Esophagus mucosa (tissue), 1 donor: Measurements from ENCODE around the gene ALDH3A2. TPM values are rescaled to one million over a fixed set of nuclear protein-coding genes. Genes with fewer than 3 reads are reported as not detected.
A peak's percentile ranks its signal among the peaks of the same experiment; 100 is the strongest.
"Not testable (repeated sequence)": the region's sequence is repeated elsewhere in the genome, so short reads cannot be mapped to it uniquely, and the experiment has no call there.

Experiments used
- ATAC-seq: fragments of 200-7000 bp; cut with Tn5 transposase; one replicate; pipeline ENCODE4 v1.9.1; 2020
- total RNA-seq: library from RNA; stranded (reverse); gene quantifications from one replicate; pipeline ENCODE4 v1.2.4, GENCODE V29; 2023
- donor health status: DM: yes; HTN: yes; CAD: no.

The ALDH3A2 gene
- total RNA-seq, 1 donor from 2014 or later: 98.6 TPM

DNA sequence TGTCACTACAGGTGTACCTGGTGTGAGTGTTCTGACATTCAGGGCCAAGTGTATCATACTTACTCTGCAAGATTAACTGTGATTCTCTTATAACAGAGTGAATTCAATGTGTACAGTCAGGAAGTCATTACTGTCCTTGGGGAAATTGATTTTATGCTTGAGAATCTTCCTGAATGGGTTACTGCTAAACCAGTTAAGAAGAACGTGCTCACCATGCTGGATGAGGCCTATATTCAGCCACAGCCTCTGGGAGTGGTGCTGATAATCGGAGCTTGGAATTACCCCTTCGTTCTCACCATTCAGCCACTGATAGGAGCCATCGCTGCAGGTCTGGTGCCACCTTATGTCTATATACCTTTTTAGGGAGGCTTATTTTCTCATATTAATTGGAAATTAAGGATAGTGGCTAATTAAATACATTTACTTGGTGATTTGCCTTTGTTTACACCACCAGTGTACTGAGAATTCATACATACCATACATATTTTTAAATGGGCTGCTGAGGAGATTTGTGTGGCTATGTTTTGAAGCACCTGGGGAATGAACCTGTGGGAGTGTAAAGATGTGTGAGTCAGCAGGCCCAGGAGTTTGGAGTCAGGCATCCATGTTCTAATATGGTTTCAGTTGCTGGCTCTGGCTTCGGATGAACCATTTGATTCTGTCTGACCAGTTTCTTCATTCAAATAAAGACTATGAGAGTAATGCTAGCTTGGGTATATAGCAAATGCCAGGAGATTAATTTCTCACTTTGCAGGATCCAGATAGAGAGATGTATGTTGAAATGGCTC is 3.1 kb downstream of the ALDH3A2 start:
- peak; percentile 4 for ATAC-seq

DNA sequence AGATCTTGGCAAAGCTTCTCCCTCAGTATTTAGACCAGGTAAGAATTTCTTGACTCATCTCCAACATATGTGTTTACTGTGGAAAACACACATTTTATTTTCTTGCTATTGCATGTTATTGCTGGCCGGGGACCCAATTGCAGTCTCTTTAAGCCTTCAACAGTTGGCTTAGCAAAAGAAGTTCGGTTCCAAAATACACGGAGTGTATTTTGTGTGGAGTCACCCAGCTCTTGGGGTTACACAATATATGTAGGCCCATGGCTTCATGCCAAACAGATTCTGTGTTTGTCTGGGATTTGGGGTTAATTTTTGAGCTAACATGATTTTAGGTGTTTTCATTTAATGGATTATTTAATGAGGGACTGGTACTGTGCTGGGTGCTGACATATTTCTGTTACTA is 4.0 kb downstream of the ALDH3A2 start:
- ATAC-seq: no peak

DNA sequence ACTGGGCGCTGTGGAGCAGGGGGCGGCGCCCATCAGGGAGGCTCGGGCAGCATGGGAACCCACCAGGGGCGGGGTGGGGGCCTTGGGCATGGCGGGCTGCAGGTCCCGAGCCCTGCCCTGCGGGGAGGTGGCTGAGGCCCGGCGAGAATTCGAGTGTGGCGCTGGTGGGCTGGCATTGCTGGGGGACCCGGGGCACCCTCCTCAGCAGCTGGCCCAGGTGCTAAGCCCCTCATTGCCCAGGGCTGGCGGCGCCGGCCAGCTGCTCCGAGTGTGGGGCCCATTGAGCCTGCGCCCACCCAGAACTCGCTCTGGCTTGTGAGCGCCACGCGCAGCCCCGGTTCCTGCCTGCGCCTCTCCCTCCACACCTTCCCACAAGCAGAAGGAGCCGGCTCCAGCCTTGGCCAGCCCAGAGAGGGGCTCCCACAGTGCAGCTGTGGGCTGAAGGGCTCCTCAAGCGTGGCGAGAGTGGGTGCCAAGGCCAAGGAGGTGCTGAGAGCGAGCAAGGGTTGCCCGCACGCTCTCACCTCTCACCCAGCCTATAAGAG is 5.9 kb downstream of the ALDH3A2 start:
- ATAC-seq: no peak

DNA sequence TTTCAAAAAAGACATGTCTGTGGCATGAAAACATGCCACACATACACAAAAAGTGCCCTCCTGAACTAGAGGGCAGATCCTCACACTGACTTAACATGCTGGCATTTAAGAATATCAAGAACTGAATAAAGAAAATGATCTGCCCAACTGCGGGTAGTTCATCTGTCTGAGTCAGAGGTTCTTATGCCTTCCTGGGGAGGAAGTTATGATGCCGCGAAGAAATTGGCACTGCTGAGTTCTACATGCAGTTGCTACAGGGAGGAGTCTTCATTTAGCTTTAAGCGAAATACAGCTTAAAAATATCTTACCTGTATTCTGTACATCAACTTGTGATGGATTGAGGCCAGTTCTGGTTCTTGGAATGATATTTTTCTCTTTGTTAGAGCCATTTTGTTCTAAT is 6.3 kb downstream of the ALDH3A2 start:
- ATAC-seq: peak; percentile 11

DNA sequence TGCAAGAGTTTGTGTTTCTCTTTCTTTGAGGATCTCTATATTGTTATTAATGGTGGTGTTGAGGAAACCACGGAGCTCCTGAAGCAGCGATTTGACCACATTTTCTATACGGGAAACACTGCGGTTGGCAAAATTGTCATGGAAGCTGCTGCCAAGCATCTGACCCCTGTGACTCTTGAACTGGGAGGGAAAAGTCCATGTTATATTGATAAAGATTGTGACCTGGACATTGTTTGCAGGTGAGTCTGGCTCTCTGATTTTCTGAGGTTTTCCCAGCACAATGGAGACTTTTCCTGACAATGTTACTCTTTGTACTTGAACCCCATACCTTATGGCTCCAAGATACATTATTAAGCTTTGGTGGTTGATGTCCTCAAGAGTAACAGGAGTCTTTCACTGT is 7.8 kb downstream of the ALDH3A2 start:
- ATAC-seq: no peak

DNA sequence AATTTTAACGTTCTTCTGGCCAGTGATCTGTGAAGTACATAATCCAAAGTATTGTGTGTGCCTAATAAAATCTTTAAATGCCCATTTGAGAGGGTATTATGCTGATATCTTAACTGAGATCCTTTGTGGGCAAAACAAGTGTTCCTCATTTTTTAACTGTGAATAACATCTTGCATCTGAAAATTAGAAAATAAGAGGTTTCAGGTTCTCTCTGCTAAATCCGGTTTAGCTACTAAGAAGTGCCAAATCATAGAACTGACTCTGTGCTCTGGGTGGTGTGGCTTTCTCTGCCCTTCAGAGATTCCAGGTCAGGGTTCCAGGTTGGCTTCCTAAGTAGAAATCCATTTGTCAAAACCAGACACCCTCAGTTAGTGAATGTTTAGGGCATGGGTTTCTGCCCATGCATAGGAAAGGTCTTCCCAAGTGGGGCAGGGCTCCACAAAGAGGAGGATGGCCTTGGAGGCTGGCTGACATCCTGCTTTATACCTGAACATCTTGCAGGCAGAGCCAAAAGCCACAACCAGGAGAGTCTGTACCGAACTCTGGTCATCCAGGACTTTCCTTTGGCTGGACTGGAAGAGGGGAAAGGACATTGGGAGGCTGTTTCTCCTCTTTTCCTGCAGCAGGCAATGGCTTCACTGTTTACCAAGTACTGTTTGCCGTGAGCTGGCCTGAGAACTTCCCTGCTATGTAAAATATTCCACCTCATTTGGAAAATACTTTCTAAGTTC is 8.5 kb downstream of the ALDH3A2 start:
- no peak for ATAC-seq

DNA sequence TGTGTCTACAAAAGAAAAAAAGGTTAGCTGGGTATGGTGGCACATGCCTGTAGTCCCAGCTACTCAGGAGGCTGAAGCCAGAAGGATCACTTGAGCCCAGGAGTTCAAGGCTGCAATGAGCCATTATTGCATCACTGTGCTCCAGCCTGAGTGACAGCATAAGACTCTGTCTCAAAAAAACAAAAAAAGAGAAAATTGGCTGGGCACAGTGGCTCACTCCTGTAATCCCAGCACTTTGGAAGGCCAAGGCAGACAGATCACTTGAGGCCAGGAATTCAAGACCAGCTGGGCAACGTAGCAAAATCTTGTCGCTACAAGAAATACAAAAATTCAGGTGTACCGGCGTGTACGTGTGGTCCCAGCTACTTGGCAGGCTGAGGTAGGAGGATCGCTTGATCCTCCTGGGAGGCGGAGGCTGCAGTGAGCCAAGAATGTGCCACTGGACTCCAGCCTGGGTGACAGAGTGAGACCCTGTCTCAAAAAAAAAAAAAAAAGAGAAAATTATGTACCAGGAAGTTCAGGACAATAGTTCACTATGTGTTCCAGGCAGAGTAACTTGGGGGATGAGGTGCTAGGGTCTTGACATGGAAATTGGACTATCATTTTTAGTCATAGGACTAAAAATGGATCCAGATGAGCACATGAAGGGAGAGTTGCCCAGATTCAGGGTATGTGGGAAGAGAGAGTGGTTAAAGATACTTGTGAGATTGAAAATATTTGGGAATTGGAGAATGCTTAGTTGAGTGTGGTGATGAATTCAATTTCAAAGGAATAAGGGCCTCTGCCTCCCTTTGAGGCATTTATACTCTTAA is 11.0 kb downstream of the ALDH3A2 start:
- ATAC-seq: peak; percentile 62

DNA sequence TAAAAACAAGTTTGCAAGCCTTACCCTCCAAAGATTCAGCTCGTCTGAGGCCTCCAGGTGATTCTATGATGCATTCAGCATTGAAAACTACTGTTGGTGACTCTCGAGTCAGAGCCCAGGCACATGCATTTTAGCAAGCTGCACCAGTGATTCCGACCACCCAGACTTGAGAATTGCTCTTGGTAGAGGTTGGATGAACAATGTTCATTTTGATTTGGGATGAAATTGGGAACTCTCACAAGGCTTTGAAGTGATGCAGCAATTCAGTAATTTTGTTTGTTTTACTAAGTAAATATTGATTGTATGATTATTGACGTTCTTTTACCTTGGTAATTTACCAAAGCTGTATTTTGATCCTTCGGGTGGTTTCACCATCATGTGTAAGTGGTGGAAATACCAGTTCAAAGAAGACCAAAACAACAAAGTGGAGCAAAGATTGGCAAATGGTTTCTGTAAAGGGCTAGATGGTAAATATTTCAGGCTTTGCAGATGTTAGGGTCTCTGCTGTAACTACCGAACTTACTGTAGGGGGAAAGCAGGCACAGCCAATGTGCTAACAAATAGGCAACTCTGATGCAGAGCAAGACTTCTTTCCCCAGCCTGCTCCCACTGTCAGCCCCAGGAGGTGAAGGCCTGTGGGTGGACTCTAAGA is 11.8 kb downstream of the ALDH3A2 start:
- ATAC-seq: no peak

DNA sequence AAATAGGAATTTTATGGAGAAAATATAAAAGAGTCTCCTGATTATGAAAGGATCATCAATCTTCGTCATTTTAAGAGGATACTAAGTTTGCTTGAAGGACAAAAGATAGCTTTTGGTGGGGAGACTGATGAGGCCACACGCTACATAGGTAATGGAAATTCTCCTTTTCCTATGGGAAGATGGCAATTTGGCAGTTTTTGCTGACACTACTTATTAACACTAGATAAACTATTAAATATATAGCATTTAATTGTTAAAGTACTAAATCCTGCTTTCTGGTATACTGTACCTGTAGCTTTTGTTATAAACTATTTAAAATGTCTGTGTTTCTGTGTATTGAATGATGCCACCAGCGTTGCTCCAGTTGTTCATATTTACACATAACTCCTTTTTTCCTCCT is 12.6 kb downstream of the ALDH3A2 start:
- ATAC-seq: no peak

DNA sequence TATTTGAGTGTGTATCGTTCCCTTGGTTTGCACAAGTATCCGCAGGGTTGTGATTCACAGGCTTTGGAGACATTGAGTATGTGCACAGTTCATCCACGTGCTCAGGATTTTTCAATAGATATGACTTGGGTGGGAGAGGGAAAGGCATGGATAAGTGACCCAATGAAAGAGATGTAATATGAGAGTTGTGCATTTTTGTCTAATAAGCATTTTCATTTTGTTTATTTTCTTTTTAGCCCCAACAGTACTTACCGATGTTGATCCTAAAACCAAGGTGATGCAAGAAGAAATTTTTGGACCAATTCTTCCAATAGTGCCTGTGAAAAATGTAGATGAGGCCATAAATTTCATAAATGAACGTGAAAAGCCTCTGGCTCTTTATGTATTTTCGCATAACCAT is 14.5 kb downstream of the ALDH3A2 start:
- ATAC-seq: no peak

DNA sequence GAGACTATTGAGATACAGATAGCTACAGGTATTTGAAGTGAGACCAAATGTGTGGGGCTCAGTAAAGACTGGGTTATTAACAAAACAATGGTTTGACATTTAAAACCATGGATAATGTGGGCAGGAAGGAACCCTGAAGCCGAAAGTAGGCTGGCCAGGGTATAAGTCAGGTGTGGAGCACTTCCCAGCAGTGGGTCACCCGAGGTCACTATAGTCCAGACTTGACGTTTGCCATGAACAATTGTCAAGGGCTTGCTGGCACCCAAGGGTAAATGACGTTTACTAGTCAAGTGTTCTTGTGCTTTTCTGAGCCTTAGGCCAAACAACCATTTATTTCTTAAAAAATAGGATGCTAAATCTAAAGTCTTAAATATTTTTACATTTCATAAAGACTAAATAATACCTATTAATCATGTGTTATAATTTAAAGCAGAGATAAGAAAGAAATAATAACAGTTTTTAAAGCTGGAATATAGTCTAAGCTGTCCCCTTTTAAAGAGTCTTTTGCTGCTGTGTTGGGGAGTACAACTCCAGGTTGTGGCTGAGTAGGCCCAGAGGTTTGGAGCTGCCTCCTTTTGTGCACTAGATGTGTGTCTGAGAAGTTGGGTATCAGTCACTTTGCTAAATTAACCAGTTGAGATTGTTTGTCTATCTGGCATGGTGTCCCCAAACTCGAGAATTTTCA is 15.7 kb downstream of the ALDH3A2 start:
- no peak for ATAC-seq

DNA sequence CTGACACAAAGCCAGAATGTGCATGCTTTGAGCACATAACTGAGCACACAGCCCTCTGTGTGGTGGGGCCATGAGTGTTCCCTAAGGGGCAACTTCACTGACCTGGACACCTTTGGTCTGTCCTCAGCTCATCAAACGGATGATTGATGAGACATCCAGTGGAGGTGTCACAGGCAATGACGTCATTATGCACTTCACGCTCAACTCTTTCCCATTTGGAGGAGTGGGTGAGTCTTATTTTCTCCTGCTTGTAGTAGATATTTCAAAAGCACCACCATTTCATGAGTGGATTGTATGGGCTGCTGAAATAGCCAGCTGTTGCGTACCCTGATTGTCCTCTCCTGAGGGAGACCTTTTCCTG is 16.2 kb downstream of the ALDH3A2 start:
- ATAC-seq: no peak

DNA sequence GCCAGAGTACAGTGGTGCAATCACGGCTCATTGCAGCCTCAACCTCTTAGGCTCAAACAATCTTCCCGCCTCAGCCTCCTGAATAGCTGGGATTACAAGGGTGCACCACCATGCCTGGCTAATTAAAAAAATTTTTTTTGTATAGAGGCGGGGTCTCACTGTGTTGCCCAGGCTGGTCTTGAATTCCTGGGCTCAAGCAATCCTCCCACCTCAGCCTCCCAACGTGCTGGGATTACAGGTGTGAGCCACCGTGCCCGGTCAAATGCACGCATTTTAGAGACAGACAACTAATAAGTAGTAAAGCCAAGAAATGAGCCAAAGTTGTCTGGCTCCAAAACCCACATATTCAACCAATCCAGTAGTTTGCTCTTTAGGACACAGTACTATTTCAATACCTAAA is 21.1 kb downstream of the ALDH3A2 start:
- ATAC-seq: not testable (repeated sequence)

DNA sequence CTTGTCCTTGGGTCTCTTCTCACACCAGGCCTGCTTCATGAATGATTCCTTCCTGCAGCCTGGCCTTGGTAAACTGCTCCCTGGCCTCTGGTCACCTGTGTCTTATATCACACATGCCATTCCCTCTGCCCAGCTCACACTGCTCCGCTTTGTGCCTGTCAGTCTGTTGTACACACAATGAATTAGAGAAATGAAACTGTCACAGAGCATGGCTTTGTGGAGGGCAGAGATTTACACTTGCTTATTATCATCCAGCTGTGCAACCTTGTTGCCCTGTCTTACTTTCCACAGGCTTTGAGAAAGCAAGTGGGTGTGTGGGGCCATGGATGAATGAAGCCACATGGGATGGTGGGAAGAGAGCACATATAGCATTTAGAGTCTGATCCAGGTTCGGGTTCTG is 22.4 kb downstream of the ALDH3A2 start:
- ATAC-seq: peak; percentile 26

DNA sequence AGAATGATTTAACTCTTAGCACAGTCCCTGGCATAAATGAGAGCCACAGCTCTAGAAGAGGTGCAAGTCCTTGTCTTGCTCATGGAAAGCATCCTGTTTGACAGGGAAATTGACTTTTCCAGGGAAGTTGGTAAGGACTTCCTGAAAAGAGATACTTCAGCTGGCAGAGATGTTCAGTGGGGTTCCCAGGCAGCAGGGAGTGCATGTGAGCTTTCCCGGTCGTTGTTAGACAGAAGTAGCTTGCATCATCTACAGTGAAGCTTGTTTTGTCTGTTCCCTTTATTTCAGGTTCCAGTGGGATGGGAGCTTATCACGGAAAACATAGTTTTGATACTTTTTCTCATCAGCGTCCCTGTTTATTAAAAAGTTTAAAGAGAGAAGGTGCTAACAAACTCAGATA is 22.9 kb downstream of the ALDH3A2 start:
- no peak for ATAC-seq

DNA sequence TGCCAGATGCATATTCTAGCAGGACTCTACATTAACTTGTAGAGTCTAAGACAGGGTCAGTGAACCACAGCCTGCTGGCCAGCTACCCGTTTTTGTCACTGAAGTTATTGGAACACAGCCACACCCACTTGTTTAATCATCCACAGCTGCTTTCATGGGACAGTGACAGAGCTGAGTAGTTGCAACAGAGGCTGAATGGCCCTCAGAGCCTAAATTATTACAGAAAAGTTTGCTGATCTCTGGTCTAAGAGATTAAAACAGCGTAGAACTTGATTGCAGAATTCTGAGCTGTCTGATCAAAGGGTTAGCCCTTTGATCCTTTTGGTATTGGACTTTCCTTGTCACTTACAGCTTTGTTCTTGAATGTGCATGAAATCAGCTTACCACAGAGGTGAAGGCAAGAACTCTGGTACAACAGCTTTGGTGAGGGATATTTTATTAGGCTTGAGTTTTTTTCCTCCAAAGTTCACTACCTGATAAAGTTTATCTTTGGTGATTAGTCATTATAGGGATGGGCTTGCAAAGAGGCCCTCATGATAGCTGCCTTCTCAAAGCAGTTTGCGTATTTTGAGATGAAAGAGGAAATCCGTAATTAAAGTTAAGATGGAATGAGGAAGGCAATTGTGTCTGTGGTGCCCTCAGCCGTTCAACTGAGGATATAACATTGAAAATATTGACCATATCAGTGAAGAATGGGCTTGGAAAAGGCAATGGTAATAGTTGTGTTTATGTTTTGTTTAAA is 23.6 kb downstream of the ALDH3A2 start:
- ATAC-seq: peak; percentile 64

DNA sequence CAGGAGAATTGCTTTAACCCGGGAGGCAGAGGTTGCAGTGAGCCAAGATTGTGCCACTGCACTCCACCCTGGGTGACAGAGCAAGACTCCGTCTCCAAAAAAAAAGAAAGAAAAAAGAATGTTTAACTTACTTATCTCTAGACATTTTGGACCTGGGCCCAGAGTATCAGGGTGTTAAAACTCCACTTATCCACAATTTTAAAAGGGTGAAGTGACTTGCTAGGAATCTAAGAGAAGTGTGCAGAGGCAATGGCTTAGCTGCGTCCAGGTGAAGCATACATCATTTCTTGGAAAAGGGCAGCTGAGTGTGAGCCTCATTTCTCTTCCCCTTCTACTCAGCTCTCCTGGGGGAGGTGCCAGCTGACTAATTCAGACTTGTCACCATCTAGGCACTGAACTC is 25.1 kb downstream of the ALDH3A2 start:
- ATAC-seq: no peak

DNA sequence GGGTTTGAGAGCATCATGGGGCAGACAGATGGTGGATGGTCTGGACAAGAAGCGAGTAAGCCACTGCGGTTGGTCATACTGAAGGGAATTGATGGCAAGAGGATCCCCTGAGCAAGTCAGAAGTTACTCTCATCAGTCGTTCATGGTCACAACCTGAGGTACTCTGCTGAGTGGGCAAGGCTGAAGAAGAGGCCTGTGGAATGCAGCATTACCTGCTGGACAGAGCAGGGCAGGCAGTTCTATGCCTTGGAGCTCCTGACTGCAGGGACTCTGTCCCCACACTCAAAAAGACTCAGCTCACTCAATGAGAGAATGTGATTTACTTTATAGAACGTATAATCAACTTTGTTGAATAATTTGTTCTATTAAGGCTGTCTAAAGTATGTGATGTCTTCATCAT is 28.3 kb downstream of the ALDH3A2 start:
- peak; percentile 37 for ATAC-seq

DNA sequence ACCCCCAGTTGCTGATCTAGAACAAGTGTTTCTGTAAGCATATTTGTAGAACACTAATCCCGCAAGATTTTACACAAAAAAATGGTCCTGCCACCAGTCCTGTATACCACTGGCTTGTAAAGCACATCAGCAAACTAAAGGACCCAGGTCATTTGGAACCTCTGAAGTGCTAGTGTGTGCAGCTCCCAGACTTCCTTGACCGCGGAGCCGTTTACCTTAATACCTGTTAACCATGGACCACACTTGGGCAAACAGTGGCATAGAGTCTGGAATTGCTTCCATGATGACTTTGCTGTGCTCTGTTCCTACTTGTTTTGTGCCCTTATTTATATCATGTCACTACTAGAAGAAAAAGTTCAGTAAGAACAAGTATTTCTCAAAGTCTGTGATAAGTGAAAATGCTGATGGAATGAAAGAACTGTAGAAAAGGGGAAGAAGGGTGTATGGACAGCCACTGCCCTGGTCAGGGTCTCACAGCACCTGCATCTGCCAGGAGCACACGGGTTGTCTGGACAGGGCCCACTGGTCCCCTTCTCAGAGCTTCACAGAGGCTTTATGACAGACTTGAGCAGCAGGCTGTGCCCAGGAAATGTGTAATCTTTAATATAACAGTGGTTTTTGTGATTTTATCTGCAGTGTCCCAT is 29.3 kb downstream of the ALDH3A2 start:
- no peak for ATAC-seq

DNA sequence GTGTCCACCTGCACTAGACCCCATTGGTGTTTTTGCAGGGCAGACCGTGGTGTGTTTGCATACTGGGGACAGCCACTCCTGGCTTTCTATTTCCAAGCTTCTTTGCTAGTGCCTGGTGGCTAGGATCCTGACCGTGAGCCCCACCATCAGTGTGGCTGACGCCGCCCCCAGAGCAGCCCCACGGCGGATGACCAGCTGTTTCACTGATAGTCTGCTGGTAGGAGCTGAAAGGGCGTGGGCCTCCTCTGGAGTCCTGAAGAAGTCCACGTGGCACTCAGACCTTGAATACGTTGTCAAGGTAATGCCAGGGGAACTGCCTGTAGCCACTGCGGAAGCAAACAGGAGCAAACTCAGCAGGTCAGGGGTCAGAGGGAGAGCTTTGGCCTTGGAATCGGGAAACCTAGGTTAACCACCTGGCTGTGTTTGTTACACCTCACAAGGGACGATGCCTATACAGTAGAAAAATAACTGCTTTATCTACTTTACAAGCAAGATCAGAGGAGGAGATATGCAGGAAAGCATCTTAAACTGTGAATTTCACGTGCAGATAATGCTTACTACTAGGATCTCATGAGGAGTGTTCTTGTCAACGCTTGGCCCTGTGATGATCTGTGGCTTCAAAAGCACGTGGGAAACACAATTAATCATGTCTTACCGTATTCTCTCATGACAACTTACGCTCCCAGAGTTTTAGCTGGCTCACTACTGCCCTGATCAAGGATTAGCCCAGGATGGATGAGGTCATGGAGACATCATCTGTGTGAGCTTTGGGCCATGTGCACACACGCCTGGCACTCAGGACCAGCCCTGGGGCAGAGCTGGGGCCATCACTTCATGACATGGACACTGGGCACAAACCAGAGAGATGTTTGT is 30.3 kb downstream of the ALDH3A2 start:
- peak; percentile 24 for ATAC-seq
